HG03280 (cell line): Measurements from ENCODE around the gene SND1.

Experiments
- ATAC-seq: cut with Tn5 transposase; IDR thresholded peaks from one replicate; pipeline ENCODE4 v1.9.1; 2021; ENCODE audit warnings: mild to moderate bottlenecking, moderate library complexity; ENCODE audit not compliant: unreplicated experiment

Gene SND1

DNA sequence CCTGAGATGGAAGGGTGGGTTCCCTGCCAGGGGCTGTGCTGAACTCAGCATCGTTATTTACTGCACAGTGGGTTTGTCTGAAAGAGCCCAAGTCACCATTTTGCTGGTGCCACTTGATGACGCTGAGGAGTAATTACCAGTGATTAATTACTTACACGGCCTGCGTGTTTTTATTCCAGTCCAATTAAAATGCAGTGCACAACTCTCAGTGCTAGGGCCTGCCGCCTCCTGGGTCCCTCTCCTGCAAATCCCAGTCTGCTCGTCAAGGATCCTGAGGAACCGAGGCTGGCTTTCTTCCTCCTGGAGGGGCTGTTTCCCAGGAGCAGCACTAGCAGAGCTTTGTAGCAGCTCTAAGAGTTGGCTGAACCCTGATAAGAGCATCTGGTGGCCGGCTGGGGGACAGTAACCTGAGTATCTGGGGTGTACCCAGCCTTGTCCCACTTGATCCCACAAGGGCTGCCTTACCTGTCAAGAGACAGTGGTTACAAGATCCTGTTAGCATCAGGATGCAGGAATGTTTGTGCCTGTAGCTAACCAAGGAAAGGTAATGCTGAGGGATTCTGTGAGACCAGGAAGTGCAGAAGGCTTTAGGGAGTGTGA lies 424.3 kb downstream of the SND1 start:
- ATAC-seq = no peak

DNA sequence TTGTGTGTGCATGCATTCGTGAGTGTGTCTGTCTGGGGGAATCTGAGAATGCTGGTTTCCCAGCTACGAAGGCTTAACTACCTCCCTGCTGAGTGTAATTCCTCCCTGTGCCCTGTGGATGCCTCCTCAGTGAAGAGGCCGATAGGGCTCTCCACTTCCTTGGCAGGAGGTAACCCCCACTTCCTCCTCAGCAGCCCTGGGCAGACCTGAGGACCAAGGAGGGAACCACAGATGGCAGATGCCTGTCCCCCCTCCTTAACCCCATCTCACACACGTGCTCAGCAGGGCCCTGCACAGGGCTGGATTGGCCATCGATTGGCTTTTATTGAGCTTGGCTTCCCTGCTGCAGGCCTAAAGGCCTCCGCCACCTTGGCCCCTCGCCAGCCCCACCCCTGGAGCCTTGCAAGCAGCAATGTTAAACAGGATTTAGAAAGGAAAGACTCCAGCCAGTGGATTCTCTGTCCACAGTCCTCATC lies 424.8 kb downstream of the SND1 start:
- no peak for ATAC-seq

DNA sequence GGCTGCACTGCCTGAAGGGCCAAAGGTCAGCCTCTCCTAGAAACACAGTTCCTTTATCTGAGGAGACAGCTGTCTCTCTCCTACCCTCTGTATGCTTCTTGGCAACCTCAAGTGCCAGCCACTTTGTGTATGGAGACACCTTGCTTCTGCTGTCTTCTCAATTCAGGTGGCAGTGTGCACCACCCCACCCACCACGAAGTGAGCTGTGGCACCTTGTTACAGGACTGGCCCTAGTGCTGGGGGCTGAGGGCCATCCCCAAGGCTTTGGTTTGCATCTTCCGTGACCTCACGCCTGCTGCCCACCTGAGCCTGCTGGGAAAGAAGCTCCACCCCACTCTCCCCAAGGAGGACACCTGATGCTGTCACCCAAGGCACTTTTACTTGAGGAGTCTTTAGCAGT lies 426.3 kb downstream of the SND1 start:
- no peak for ATAC-seq

DNA sequence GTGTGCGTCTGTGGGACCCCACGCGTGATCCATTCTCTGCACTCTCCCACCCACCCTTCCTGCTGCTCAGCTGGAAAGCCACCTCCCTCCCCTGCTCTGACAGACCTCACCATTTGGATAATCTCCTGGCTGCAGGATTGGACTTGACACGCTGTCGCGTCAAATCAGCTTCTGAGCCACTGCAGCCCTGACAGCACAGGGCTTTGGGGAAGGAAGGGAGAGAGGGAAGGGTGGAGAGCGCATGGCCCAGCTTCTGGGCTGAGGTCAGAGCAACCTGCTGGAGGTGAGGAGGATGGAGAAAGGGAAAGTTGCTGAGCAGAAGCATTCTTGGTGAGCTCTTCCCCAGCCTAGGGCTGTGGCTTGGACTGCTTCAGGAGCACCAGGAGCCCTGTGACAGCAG lies 428.2 kb downstream of the SND1 start:
- no peak for ATAC-seq

DNA sequence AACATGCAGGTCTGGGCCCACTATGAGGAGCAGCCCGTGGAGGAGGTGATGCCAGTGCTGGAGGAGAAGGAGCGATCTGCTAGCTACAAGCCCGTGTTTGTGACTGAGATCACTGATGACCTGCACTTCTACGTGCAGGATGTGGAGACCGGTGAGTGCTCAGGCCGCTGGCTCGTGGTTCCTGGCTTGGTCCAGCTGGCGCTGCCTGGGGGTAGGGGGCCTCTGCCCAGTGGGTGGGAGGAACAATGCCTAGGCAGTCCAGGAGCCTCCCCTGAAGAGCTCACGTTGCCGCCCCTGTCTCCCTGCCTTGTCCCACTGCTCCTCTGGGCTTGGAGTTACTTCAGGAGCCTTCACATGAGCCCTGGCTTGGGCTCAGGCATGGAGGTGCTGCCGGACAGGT lies 429.4 kb downstream of the SND1 start:
- ATAC-seq = no peak

DNA sequence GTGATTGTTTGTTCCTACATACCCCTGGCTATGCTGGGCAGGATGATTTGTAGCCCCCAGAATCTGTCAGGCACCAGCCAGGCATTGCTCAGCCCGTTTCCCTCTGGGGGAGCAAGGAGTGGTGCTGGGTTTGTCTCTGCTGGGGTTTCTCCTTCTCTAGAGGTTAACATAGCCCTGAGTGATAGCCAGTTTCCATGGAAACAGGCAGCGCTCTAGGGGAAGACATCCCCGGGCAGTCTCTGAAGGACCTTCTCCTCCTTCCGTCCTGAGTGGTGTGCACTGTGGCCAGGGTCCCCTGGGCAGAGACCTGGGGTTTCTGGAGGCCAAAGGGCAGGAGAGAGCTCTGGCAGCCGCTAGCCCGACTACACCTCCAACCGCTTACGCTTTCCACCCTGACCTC lies 429.8 kb downstream of the SND1 start:
- no peak for ATAC-seq

DNA sequence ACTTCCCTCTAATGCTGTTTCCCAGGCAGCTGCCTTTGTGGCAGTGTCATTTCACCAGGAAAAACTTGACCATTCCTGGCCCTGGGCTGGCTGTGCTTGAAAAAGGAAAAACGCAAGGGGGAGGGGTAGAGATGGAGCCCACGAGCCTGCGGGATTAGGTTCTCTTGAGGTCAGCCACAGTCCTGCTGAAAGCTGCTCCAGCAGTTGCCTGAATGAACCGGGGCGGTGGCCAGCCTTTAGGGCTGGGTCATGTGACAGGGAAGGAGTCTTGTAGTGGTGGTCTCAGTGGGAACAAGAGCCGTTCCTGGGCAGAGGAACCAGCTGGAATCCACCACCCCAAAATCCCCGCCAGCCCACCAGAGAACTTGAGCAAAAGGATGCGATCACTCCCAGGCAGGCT lies 430.4 kb downstream of the SND1 start:
- ATAC-seq = no peak

DNA sequence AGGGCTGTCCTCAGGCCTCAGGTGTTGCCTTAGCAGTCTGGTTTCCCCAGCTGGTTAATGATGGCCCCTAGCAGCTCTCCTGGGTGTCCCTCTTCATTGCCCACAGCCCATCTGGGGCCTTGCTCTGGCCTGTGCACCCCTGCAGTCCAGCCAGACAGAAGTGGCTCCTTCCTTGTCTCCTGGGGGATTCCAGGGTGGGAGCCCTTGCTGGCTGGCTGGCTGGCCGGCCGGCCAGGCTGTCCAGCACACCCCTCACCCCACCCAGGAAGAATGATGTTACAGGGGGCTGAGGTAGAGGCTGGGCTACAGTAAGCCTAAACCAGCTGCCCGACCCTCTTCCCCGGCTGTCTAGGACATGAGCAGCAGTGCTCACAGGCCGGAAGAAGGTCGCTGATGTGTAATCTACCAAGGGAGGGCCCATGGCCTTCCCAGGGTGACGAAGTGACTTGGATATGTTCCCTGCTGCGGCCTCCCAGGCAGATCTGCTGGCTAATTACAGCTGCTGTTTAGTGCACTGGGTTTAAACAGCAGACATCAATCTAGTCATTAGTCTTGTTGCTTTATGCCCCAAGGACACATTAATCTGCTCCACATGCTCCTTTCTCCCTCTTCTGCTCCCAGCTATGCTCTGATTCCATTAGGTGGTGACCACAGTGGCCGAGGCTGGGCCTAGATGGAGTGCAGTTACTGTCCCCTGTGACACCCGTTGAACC lies 433.1 kb downstream of the SND1 start:
- no peak for ATAC-seq

DNA sequence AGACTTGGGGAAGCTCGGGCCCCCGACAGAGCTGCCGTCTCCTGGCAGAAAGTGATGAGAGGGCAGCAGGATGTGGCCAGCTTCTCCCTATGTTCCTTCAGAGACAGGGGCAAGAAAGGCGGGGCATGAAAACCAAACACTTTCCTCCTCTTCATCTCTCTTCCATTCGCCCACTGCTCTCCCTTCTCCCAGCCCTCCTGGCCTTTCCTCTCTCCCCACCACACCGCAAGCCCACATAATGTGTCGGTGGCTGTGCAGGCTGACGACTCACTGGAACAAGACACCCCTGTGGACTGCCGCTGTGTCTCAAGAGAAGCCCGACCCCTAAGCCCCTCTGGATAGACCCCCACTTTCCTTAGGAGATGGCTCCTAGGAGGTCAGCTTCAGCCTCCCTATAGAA lies 438.5 kb downstream of the SND1 start:
- ATAC-seq = no peak

DNA sequence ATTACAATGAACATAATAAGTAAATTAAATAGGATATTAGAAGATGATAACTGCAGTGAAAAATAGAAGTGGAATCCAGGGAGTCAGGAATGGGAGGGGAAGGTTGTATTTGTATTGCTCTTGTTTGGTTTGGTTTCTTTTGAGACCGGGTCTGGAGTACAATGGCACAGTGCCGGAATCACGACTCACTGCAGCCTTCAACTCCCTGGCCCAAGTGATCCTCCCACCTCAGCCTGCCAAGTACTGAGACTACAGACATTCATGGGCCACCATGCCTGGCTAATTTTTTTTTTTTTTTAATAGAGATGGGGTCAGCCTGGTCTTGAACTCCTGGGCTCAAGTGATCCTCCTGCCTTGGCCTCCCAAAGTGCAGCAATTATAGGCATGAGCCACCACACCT lies 439.1 kb downstream of the SND1 start:
- ATAC-seq = no peak

DNA sequence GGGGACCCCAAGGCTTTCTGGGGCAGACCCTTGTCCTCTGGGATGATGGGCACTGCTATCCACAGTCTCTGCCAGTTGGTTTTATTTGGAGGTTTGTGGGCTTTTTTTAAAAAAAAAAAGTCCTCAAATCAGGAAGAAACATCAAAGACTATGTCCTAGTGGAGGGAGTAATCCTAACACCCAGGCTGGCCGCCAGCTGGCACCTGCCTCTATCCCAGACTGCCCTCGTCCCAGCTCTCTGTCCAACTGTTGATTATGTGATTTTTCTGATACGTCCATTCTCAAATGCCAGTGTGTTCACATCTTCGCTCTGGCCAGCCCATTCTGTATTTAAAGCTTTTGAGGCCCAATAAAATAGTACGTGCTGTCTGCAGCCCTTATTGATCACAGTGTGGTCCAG lies 440.2 kb downstream of the SND1 start:
- no peak for ATAC-seq

DNA sequence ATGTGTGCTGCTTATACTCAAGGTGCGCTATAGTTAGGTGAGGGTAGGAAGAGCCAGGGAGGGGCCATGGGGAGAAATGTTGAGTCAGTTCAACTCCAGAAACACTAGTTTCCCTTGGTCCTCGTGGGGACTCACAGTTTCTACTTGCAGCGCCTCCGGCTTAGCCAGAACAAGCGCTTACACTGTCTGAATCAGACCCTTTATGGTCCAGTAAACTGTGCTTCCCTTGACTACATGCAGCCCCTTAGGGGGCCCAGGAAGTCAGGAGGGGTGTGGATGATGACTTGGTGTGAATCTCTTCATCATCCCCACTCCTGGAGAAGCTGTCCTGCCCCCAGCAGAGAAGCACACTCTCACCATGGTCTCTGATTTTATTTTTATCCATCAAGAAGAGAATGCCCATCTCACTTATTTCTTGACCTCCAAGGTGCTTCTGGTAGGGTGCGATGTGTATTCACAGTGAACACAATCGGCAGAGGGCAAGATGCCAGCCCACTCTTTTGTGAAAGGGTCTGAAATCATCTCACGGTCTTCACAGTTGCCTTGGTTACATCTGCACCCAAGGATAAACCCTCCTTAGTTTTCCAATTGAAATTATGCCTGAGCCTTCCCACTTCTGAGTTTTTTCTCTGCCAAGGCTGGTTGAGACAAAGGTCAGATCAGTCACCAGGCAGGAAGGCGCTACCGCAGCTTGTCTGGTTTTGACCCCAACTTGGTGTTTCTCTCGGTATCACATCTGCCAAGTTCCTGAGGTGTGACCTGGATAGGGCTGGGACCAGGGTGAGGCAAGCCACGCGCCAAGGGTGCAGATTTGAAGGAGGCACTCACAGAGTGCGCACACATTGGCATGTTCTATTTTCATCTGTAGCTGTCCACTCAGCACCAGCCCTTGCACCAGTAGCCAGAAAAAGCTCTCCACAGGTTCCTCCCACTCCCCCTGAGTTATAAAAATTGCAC lies 441.9 kb downstream of the SND1 start:
- no peak for ATAC-seq

DNA sequence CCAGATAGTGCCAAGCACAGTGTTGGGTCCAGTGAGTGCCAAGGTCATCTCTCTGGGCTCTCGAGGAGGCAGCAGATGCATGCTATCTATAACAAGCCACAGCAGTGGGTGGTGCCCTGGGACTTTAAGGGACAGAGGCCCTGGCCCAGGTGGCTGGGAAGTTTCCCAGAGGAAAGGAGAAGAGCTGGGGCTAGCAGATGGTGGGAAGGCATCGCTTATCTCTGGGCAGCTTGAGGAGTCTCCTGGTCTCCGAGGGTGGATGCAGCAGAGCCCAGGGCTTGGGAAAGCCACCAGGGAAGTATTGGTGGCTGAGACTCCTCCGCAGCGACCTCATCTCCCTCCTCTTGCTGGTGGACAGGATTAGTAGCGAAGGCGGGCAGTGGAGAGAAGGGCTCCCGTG lies 442.7 kb downstream of the SND1 start:
- no peak for ATAC-seq

DNA sequence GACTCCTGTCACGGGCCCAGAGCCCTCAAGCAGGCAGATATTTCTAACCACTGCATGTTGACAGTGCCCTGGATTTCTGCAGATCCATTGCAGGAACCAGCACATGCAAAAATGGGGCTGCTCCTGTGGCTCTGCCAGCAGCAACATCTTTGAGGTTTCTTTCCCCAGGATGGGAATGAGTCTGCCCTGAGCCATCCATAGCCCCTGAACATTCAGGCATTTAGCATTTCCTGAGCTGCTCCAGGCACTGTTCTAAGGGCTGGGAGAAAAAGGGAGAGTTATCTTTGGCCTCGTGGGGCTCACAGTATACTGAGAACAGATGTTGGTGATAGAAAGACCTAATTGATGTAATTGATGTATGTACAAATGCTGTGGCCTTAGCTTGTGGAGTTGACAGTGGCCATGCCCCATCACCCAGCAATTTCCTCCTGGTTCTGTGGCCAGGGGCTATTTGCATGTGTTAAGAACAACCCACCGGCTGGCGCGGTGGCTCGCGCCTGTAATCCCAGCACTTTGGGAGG lies 445.3 kb downstream of the SND1 start:
- ATAC-seq = no peak

DNA sequence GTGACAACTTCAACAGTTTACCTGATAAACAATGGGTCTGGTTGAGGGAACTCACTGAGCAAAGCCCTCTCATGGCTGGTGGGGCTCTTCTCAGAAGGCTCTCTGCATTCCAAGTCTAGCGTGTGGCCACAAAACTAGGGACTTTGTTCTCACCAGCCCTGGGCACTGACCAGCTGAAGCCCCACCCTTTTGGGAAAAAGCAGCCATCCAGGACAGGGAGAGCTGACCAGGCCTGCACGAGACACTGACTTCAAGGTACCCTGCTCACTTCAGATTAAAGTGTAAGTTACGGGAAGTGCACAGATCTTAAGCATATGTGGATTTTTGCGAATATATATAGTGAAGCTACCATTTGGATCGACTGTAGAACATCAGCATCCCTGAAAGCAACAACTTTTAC lies 446.6 kb downstream of the SND1 start:
- no peak for ATAC-seq

DNA sequence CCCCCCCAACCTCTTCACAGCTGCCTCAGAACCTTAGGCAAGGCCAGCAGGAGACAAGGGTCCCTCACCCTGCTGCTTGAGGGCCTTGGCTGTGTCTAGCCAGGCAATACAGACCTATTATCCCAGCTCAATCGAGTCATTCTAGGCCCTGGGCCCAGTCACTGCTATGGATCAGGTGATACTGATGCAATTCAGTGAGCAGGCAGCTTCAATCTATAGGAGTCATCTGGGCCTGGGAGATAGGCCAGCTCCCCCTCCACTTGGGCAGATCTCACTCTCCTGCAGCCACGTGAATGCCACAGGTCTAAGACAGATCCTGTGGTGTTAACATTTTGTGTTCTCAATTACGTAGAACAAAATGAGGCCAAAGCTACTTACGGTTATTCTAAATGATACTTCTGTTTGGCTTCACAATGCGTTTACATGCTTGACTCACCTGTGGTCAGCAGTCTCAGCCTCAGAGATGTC lies 447.2 kb downstream of the SND1 start:
- no peak for ATAC-seq

DNA sequence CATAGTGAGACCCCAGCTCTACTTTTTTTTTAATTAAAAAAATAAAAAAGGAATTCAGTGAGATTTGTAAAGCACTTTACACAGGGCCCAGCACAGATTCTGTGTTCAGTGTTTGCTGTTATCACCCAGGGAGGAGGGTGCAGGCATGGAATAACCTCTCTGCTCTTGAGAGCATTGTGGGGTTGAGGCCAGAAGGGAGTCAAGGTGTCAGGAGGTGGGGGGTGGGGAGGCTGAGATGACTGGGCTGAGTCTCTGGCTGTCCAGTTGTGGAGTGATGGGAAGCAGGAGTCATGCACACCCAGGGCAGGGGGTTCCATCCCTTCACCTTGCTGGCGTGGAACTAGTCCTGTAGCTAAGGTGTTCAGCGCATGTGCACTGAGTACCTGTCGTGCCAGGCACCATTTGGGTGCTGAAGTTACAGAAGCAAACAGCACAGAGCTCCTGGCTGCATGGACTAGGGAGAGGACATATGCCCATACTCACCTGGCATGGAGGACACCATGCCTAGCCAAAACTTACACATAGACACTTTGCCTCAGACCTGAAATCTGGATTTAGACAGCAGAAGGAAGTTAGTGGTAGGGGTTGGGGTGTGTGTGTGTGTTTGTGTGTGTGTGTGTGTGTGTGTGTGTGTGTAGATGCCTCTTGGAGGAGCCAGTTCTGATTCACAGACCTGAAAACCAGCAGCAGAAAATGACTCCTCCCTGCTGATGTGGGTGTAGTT lies 448.4 kb downstream of the SND1 start:
- no peak for ATAC-seq

DNA sequence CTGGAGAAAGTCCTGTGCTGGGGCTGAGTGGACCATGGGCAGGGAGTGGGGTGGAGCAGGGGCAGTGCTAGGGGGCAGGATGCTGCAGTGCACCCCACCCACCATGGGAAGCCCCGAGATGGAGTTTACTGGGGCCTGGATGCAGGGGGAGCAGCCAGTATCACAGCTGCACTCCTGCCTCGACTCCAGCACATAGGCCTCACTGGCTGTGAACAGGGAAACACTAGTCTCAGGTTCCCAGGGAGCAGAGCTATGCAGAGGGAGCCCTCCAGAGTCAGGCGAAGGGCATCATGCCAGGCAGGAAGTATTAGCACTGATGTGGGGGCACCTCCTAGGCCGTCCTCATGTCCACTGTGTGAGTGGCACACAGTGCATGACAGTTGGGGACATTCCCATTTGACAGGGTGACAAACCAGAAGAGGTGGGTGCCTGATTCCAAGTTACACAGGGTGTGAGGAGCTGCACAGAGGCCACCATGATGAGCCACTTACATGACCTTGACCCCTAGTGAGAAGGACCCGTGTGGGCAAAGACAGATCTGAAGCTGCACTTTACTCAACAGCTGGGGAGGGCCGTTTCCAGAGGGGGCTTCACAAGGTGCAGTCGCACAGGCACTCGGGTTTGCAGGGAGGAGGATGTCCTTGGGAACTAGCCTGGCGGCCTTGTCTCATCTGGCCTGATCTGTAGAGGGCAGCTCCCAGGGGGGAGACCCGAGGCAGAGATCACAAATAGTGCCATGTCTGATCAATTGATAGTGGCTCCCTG lies 449.1 kb downstream of the SND1 start:
- no peak for ATAC-seq

DNA sequence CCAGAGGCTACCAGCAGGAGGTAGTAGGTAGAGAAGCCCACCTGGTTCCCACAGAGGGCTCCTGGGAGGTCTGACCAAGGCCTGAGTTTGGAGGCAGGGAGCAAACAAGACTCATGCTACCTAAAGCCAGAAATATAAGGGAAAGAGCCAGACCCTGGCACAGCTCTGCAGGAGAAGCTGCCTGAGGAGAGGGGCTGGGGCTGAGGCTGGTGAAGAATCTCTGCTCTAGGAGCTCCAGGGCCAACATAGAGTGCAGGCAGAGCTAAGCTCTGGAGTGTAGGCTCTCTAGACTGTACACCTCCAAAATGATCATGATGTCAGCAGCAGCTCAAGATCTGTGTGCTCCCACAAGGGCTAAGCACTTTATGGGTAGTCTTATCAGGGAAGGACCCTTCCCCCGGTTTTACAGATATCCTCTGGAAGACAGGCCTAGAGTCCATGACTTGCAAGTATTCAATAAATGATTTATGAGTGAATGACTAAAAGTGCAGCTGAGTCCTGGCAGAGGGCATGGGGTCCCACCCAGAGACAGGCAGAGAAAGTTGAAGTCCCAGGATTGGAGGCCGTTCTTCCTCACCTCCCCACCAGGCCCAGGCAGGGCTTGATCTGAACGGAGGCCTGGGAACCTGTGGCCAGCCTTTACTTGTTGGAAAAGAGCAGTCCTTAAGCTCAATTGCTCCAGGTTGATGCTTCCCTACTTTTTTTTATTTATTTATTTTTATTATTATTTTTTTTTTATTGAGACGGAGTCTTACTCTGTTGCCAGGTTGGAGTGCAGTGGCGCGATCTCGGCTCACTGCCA lies 450.7 kb downstream of the SND1 start:
- ATAC-seq = no peak
